ENCODE results near the gene SLC1A2.

Gene SLC1A2

GRCh38 chr11:35243774-35244173, 175.6 kb downstream of the SLC1A2 start:
- no peak overlapping the region for H3K4me3 ChIP-seq (ENCODE audit: low read depth, low read length)
- no peak for DNase-seq (ENCODE audit: low read depth)
- no peak for TF ChIP-seq MYC (IDR thresholded peaks at IDR 0.05; ENCODE audit: low read depth, low read length)
- TF ChIP-seq POLR2A (IDR thresholded peaks at IDR 0.05; ENCODE audit: extremely low read depth, insufficient read length), result no peak
- no peak for TF ChIP-seq MAX (IDR thresholded peaks at IDR 0.05; ENCODE audit: low read depth, low read length)
- TF ChIP-seq CTCF (IDR thresholded peaks at IDR 0.05; ENCODE audit: low read depth, low read length), result no peak

- DNase-seq (ENCODE audit: low read depth), result no peak
- TF ChIP-seq CTCF (IDR thresholded peaks at IDR 0.05; ENCODE audit: low read depth, low read length) (no peak), MYC (IDR thresholded peaks at IDR 0.05; ENCODE audit: low read depth, low read length) (no peak)
- no peak overlapping the region for H3K4me3 ChIP-seq (ENCODE audit: low read depth, low read length)
Measured at GRCh38 chr11:35242412-35243242, 176.7 kb downstream of the SLC1A2 start.

GRCh38 chr11:35241531-35241930, 177.8 kb downstream of the SLC1A2 start:
- DNase-seq (ENCODE audit: low read depth), result no peak
- H3K4me3 ChIP-seq (ENCODE audit: low read depth, low read length), result no peak overlapping the region
- no peak for TF ChIP-seq MAX (IDR thresholded peaks at IDR 0.05; ENCODE audit: low read depth, low read length)
- TF ChIP-seq CTCF (IDR thresholded peaks at IDR 0.05; ENCODE audit: low read depth, low read length), result no peak
- no peak for TF ChIP-seq POLR2A (IDR thresholded peaks at IDR 0.05; ENCODE audit: extremely low read depth, insufficient read length)
- TF ChIP-seq MYC (IDR thresholded peaks at IDR 0.05; ENCODE audit: low read depth, low read length), result no peak

GRCh38 chr11:35241083-35241482, 178.3 kb downstream of the SLC1A2 start:
- no peak for TF ChIP-seq MAX (IDR thresholded peaks at IDR 0.05; ENCODE audit: low read depth, low read length)
- TF ChIP-seq POLR2A (IDR thresholded peaks at IDR 0.05; ENCODE audit: extremely low read depth, insufficient read length), result no peak
- no peak for TF ChIP-seq CTCF (IDR thresholded peaks at IDR 0.05; ENCODE audit: low read depth, low read length)
- no peak for TF ChIP-seq MYC (IDR thresholded peaks at IDR 0.05; ENCODE audit: low read depth, low read length)
- no peak for DNase-seq (ENCODE audit: low read depth)
- no peak overlapping the region for H3K4me3 ChIP-seq (ENCODE audit: low read depth, low read length)

GRCh38 chr11:35239471-35240075, 179.8 kb downstream of the SLC1A2 start:
- no peak overlapping the region for H3K4me3 ChIP-seq (ENCODE audit: low read depth, low read length)
- peak; percentile 12 for DNase-seq (ENCODE audit: low read depth)
- TF ChIP-seq MYC (IDR thresholded peaks at IDR 0.05; ENCODE audit: low read depth, low read length) (no peak), POLR2A (IDR thresholded peaks at IDR 0.05; ENCODE audit: extremely low read depth, insufficient read length) (no peak), CTCF (IDR thresholded peaks at IDR 0.05; ENCODE audit: low read depth, low read length) (no peak), MAX (IDR thresholded peaks at IDR 0.05; ENCODE audit: low read depth, low read length) (no peak)
